Activated CD4-positive, alpha-beta T cell treated with anti-CD3 and anti-CD28 coated beads, Interleukin-2, amount 50 U/mL, for 1 hour (primary cell): ENCODE measurements around the gene TYR.
"Not testable (repeated sequence)": the region's sequence is repeated elsewhere in the genome, so short reads cannot be mapped to it uniquely, and the experiment has no call there.

Experiments used
- DNase-seq: peaks from one replicate; pipeline ENCODE4 v3.0.0-alpha.2; 2020

Gene TYR

DNA sequence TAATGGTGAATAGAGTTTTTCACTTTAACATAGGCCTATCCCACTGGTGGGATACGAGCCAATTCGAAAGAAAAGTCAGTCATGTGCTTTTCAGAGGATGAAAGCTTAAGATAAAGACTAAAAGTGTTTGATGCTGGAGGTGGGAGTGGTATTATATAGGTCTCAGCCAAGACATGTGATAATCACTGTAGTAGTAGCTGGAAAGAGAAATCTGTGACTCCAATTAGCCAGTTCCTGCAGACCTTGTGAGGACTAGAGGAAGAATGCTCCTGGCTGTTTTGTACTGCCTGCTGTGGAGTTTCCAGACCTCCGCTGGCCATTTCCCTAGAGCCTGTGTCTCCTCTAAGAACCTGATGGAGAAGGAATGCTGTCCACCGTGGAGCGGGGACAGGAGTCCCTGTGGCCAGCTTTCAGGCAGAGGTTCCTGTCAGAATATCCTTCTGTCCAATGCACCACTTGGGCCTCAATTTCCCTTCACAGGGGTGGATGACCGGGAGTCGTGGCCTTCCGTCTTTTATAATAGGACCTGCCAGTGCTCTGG is at the start of gene TYR:
TYR (plus strand) TSS at position 185 of the 541 bp plus-strand sequence; CDS start at position 264, 79 bp downstream.
- no peak for DNase-seq

DNA sequence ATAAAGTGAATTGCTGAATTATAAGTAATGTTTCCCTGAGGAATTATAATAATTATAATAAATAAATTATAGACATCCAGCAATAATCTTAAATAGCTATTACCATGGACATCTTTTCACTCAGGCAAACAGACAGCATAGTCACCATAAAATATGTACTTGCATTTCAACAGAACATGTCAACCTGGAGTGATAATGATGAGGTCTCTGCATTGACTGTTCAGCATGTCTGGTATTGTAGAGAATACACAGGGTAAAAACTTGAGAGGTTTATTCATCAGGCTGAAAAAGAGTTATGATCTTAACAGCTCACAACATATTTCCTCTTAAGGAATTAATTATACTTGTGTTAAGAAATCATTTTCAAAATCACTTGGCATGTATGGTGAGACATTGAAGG is 41.1 kb upstream of the TYR start:
- DNase-seq: no peak

DNA sequence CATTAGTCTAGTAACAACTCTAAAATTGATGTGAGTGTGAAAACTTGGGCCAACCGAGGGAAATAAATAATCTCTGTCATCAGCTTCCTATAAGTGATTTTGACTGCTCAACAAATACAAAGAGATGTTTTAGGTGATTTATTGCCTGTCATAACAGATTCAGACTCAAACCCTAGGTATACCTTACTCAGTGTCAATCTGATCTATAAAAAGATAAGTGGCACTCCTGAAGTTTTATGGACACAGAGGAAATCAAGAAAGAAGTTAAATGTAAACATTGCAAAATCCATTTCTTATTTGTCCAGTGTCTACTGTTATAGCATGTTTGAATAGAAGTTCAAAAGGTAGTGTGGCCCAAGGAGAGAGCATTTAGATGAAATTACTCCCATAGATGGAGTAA is 30.4 kb upstream of the TYR start:
- DNase-seq: no peak

DNA sequence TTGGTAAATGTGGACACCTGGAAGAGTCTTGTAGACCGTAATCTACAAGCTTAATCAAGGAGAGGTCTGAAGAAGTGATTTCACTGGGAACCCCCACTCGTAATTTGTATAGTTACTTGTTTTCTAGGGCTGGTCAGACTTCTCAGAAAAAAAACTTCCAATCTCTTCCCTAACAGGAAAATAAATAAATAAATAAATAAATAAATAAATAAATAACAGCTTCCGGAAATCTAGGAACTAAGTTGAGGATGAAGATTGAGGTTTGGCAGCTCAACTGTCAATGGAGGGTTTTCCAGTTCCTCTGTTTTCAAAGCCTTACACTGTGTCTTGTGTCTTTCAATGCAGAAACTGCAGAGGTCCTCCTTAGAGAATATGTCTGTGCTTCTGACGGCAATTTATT is 17.7 kb upstream of the TYR start:
- no peak for DNase-seq

DNA sequence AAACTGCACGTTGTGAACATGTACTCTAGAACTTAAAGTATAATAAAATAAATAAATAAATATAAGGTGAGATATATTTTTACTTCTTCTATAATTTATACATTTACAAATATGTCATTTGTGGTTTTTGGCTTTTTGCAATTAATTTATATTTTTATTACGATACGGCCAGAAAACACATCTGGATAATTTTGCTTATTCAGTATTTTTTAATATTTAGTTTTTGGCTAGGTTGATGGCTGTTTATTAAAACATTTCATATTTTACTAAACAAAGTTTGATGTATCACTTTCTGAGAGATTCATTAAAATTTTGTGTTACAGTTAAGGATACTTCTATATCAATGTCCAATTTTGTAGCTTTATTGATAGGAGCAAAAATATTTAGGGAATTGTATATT is 15.7 kb upstream of the TYR start:
- DNase-seq: no peak

DNA sequence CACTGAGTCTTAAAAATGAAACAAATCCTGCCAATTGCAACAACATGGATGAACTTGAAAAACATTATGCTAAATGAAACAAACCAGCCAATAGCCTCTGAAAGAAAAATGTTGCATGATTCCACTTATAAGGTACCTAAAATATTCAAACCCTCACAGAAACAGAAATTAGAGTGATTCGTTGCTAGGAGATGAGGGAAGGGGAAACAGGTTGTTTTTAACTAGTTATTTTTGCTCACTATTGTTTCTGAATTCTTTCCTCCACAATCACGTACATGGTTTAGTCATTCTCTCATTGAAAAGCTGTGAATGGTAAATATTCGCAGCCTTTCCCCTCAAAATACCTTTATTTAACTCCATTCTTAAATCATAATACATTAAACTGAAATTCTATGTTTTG is 14.0 kb upstream of the TYR start:
- no peak for DNase-seq

DNA sequence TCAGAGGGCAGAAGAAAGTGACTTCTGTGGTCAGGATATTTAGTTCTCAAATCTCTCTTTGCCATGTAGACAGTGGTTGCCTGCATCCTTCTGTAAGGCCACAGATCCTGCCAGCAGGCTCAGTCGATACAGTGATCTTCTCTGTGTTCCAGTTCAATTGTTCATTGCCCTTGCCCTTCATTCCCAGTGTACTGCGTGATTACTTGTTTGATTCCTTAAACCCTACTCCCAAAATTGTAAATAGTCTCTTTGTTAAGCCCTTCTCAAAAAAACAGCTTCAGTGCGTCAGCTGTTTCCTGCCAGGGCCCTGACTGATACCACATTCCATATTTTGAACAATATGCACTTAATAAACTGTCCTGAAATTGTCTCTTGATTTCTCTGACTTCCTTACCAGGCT is 9.3 kb upstream of the TYR start:
- no peak for DNase-seq

DNA sequence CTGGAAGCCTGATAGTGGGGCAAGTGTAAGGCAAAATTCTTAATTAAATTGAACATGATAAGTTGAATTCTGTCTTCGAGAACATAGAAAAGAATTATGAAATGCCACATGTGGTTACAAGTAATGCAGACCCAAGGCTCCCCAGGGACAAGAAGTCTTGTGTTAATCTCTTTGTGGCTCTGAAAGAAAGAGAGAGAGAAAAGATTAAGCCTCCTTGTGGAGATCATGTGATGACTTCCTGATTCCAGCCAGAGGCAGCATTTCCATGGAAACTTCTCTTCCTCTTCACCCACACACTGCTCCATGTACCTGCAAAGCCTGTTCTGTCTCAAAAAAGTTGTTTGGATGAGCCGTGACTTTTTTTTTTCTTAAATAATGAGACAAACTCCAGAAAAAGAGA is 1.9 kb upstream of the TYR start:
- DNase-seq: no peak

DNA sequence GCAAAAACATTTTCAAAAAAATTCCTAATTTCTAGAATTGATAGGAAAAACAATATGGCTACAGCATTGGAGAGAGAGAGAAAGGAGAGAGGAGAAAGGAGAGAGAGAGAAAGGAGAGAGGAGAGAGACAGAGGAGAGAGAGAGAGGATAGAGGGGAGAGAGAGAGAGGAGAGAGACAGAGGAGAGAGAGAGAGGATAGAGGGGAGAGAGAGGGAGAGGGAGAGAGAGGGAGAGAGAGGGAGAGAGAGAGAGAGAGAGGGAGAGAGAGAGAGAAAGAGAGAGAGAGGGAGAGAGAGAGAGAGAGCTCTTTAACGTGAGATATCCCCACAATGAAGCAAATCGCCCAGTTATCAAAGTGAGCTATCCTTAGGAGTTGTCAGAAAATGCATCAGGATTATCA is 737 bp upstream of the TYR start:
- DNase-seq: no peak

DNA sequence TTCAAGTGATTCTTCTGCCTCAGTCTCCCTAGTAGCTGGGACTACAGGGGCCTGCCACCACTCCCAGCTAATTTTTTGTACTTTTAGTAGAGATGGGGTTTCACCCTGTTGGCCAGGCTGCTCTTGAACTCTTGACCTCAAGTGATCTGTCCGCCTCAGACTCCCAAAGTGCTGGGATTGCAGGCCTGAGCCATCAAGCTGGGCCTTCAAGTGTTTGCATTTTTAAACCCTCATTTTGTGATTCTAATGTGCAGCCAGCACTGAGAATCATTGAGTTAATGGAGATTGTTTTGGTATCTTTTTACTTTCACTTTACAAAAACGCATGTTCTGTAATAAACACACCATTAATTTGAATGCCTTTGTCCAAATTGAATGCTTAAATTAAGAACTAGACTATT is 3.4 kb downstream of the TYR start:
- no peak for DNase-seq

DNA sequence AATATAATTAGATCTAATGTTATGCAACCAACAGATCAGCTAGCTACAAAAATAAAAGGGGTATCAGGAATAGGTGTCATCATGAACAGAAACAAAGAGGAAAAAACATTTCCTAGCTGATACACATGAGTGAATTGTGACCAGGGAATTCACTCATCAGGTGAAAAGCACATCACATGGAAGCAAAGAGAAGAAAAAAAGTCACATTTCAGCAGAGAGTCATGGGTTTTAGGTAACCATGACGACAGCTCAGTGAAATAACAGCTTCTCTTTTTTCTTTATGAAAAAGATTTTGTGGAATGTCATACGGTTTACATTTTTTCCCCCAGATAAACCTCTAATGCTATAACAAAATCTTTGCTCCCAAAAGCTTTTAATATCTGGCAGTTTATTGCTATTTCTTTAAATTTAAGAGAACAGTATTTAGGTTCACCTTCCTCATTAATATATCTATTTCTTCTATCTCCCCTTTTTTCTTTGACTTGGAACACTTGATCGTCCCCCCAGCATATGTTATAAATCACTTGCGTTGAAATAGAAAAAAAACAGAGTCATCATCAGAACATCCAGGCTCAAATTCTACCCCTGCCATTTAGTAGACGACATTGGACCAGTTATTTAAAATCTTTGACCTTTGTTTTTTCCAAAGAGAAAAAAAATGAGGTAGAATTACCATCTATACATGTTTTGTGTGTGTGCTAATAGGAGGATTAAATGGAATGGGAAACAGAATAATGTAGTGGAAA is 5.3 kb downstream of the TYR start:
- DNase-seq: no peak

DNA sequence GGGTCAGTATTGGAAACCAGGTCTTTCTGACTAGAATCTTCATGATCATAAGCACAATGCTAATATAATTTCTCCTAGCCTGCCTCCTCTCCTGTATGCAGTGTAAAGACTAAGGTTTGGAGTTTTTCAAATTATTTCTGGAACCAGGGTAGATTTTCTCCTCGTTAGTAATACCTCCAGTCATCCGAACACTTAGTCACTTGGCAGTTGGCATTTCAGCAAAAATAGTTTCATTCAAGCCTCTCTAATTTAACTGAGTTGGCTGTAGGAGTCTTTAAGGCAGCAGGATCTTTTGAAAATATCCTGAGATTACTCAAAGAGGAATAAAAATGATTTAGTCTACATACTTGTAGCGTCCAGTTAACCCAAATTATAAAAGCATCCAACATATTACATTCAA is 6.3 kb downstream of the TYR start:
- DNase-seq: no peak

DNA sequence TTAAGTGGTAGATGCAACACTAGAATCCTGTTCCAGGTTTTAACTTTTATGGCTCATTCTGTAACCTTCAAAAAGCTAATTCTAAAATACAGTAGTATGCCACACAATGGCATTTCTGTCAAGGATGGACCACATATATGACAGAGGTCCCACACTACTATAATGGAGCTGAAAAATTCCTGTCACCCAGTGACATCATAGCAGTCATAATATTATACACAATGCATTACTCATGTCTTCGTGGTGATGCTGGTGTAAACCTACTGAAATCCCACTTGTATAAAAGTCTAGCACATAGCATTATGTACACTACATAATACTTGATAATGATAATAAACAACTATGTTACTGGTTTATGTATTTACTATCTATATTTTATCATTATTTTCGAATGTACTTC is 12.1 kb downstream of the TYR start:
- no peak for DNase-seq

DNA sequence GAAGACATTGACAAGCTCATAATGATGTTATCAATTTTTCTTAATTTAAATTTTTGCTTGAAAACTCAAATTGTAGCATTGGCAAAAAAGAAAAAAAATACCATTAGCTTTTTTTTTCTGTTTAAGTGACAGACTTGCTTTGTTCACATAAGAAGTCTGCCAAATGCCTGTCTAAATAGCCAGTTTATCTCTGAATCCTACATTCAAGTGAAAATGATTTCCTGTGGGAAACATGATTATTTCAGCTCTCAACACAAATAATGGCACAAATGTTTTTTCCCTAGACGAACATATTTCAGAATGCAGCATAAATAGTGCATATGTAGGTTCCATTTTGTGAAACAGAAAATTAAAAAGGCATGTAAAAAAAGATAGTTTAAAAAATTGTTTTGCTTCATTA is 23.5 kb downstream of the TYR start:
- DNase-seq: no peak

DNA sequence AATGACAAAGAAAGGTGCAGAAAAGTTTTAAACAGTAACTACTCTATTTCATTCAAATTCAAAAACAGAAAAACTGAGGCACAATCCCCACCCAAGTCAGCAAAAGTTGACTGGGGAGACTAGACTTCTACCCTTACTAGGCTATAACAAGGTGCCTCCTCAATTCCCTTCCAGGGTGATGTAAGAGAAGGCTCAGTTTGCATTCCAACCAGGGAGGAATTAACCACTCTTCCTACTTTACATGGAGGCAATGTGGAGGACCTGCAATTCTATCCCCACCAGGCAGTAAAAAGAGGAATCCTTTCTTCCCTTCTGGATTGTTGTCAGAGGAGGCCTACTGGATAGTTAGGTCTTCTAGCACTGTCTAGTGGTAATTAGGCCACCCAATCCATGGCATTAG is 26.1 kb downstream of the TYR start:
- no peak for DNase-seq

DNA sequence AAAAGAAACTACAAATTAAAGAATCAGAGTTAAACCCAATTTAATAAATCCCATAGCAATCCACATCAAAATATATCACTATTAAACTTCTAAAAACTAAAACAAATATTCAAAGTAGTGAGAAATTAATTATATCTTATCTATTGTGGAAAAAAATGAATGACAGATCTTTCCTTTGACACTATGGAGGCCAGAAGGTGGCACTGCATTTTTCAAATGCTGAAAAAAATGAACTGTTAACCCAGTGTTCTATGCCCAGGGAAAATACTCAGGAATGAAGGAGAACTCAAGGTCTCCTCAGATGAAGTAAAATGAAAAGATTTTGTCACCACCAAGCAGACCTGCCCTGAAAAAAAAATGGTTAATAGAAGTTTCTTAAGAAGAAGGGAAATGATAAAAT is 27.7 kb downstream of the TYR start:
- DNase-seq: no peak

DNA sequence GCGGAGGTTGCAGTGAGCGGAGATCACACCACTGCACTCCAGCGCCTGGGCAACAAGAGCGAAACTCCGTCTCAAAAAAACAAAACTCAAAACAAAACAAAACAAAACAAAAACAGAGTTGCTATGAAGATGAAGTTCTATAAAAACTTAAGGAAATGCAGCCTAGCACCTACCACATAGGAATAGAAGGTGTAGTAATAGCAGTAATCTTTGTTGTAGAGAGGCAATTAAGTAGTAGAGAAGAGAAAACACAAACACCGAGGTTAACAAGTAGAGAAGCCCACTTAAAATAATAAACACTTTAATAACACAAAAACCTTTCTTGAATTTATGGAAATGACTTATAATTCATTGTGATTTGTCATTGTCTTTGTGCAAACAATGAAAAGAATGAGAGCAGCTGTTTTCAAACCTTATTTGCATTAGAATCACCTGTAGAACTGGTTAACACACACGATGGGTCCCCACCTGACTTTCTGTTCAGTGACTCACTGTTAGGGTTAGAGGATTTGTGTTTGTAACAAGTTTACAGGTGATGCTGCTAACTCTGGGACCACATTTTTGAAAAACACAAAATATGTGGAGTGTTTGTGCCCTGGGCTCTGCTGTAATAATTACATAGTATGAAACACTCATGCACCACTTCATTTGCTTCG is 43.1 kb downstream of the TYR start:
- DNase-seq: no peak

DNA sequence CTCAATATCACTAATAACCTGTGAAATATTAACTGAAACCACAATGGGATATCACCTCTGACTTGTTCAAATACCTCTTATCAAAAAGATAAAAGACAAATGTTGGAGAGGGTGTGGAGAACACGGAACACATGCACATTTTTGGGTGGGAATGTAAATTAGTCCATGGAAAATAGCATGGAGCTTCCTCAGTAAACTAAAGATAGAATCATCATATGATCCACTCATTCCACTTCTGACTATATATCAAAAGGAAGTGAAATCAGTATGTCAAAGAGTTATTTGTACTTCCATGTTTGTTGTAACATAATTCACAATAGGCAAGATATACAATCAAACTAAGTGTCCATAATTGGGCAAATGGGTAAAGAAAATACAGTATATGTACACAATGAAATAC is 57.4 kb downstream of the TYR start:
- no peak for DNase-seq

DNA sequence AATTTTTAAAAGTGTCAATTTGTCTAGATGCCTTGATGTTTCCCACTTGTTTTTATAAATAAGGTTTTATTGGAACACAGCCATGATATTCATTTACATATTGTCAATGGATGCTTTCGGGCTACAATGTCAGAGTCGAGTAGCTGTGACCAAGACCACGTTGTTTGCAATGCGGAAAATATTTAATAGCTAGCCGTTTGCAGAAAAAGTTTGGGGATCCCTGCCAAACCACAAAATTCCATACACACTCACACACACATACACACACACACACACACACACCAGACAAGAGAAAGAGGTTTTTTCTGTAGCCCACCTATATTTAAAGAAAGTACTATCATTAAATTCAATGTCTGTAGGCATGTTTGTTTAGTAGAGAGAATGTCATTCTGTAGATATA is 58.3 kb downstream of the TYR start:
- no peak for DNase-seq

DNA sequence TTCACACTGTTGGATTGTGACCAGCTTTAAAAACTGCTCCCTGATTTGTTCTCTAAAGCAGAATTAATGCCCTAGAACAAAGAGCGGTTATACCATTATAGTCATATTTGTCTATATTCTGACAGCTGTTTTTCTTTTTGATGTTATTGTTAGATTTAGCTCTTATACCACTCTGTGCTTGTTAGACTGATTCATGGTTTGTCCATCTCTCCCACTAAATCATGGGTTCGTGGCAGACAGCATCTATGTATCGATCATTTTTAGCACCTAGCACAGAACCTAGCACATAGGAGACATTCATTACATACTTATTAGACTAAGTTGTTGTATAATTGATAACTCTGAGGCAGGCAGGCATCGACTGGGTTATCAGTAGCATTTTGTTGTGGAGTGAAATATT is 69.3 kb downstream of the TYR start:
- not testable (repeated sequence) for DNase-seq

DNA sequence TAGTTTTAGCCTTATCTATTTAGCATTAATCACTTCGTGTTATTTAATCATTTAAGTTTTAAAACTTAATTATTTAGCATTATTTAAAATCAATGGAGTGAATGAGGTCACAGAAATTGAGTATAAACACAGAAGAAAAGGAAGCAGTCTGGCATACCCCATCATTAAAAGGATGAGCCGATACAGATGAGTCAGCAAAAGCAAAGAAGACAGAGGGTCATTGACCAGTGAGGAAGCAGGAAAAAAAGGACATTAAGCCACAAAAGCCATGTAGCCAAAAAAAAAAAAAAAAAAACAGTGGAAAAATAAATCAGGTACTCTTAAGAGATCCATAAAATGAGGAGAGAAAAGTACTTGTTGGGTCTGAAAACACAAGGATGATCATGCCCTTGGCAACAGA is 71.5 kb downstream of the TYR start:
- no peak for DNase-seq

DNA sequence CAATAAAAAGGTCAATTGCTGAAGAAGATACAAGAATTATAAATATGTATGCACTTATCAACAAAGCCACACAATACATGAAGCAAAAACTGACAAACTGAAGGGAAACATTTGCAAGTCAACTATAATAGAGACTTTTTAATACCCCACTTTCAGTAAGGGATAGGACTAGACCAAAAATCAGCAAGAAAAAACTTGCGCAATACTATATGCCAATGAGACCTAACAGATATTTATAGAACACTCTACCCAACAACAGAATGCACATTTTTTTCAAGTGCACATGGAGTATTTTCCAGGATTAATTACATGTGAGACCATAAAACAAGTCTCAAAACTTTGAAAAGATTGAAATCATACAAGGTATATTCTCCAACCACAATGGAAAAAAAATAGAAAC is 83.8 kb downstream of the TYR start:
- DNase-seq: not testable (repeated sequence)

DNA sequence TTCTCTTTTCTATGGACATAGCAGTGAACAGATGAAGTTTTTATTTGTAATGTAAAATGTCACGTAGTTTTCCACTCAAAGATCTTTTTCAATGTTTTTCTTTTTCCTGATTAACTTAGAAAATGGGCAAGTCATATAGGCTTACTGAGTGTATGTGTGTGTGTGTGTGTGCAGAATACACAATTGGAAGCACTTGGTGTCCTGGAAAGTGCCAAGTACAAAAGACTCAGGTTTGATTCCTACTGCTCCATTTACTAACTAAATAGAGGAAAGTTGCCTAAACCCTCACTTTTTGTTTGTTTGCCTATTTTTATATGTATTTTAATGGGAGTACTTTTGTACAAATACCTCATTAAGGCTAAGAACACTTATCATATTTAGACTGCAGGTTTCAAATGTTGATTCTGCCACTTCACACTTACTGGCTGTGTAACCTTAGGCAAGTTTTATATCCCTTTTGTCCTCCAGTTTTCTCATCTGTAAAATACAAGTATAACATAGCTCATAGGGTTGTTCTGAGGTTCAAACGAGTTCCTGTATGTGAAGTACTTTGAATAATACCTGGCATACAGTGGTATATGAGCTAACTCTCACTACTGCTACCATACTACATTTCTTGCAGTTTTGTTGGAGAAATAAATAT is 90.1 kb downstream of the TYR start:
- DNase-seq: no peak

DNA sequence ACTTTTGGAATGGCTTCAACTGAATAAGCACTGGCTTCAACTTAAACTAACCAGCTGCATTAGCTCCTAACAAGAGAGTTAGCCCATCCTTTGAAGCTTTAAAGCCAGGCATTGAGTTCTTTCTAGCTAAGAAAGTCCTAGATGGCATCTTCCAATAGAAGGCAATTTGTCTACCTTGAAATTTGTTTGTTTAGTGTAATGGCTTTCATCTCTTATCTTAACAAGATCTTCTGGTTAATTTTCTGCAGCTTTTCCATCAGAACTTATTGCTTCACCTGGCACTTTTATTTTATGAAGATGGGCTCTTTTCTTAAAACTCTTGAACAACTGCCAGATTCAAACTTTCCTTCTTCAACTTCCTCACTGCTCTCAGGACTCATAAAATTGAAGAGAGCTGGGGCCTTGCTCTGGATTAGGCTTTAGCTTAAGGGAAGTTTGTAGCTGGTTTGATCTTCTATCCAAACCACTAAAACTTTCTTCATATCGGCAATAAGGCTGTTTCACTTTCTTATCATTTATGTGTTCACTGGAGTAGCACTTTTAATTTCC is 94.9 kb downstream of the TYR start:
- not testable (repeated sequence) for DNase-seq
